CD14-positive monocyte (primary cell): ENCODE measurements around the gene HOXA5. TPM values are rescaled to one million over a fixed set of nuclear protein-coding genes. Genes with fewer than 3 reads are reported as not detected.

ENCODE experiments used
- DNase-seq, 3 donors: peaks; one replicate each; pipeline ENCODE4 v3.0.0-alpha.2; 2011 to 2022
- H2AFZ ChIP-seq: 2 replicates; pipeline ENCODE4 v1.6.0; 2012; ENCODE audit warnings: mild to moderate bottlenecking, low read depth, low read length, inconsistent platforms; ENCODE audit not compliant: insufficient read depth, poor library complexity, severe bottlenecking
- H3K27ac ChIP-seq, 2 donors: 1 replicate in 1 of 2; 2 replicates in 1 of 2; pipeline ENCODE4 v1.5.1; 2012 to 2013; ENCODE audit warnings: low read length in 2 of 2, control low read depth in 1 of 2, inconsistent platforms in 1 of 2, low read depth in 1 of 2, mild to moderate bottlenecking in 1 of 2
- H3K27me3 ChIP-seq, 2 donors: one replicate each; pipeline versions ENCODE4 v1.6.0 to v1.6.1; 2011 to 2013; ENCODE audit warnings: low read length in 2 of 2; ENCODE audit not compliant: control insufficient read depth in 2 of 2, insufficient read depth in 2 of 2
- H3K36me3 ChIP-seq, 2 donors: replicated peaks in 1 of 2; 1 replicate in 1 of 2; 2 replicates in 1 of 2; pipeline versions ENCODE4 v1.5.1 to v1.6.1; 2012 to 2013; ENCODE audit warnings: low read length in 2 of 2, control low read depth in 1 of 2, inconsistent platforms in 1 of 2, mild to moderate bottlenecking in 1 of 2; ENCODE audit not compliant: insufficient read depth in 2 of 2, control insufficient read depth in 1 of 2
- H3K4me1 ChIP-seq, 2 donors: 1 replicate in 1 of 2; 2 replicates in 1 of 2; pipeline versions ENCODE4 v1.5.1 to v1.6.1; 2012 to 2013; ENCODE audit warnings: low read length in 2 of 2, control low read depth in 1 of 2, inconsistent platforms in 1 of 2, mild to moderate bottlenecking in 1 of 2, moderate library complexity in 1 of 2; ENCODE audit not compliant: insufficient read depth in 2 of 2, control insufficient read depth in 1 of 2
- H3K4me2 ChIP-seq: replicated peaks from 2 replicates; pipeline ENCODE3; 2012; ENCODE audit warnings: low read length, moderate library complexity, mild to moderate bottlenecking; ENCODE audit not compliant: poor library complexity, severe bottlenecking; ENCODE audit errors: extremely low read depth
- H3K4me3 ChIP-seq, 3 experiments: fragments of 200-600 bp in 1 of 3; sonication (generic) in 1 of 3; replicated peaks in 1 of 3; 1 replicate in 2 of 3; 2 replicates in 1 of 3; pipeline ENCODE4 v1.5.1; 2011 to 2013; ENCODE audit warnings: low read length in 3 of 3, mild to moderate bottlenecking in 3 of 3, control low read depth in 2 of 3, low read depth in 2 of 3, inconsistent platforms in 1 of 3, moderate library complexity in 1 of 3
- H3K79me2 ChIP-seq: 2 replicates; pipeline ENCODE4 v1.6.0; 2012; ENCODE audit warnings: mild to moderate bottlenecking, control low read depth, inconsistent platforms, low read length, moderate library complexity; ENCODE audit not compliant: insufficient read depth
- H3K9ac ChIP-seq: 2 replicates; pipeline ENCODE4 v1.6.0; 2017; ENCODE audit warnings: low read length, mild to moderate bottlenecking; ENCODE audit not compliant: insufficient read depth, poor library complexity, severe bottlenecking
- H3K9me3 ChIP-seq, 2 donors: replicated peaks in 1 of 2; 1 replicate in 1 of 2; 2 replicates in 1 of 2; pipeline versions ENCODE4 v1.5.1 to v1.6.1; 2012 to 2013; ENCODE audit warnings: low read length in 2 of 2, control low read depth in 1 of 2; ENCODE audit not compliant: control insufficient read depth in 1 of 2, insufficient read depth in 1 of 2
- H4K20me1 ChIP-seq: 2 replicates; pipeline ENCODE4 v1.6.0; 2012; ENCODE audit warnings: mild to moderate bottlenecking, low read length, control low read depth, moderate library complexity; ENCODE audit not compliant: insufficient read depth
- H3K27ac Mint-ChIP-seq, 7 donors: one replicate each; pipeline ENCODE4 v1.8.0; 2020; ENCODE audit warnings: mild to moderate bottlenecking in 7 of 7, mixed read lengths in 7 of 7, moderate library complexity in 6 of 7, inconsistent platforms in 2 of 7
- H3K27me3 Mint-ChIP-seq, 3 donors: one replicate each; pipeline ENCODE4 v1.8.0; 2021 to 2022; ENCODE audit warnings: low read depth in 3 of 3, mild to moderate bottlenecking in 3 of 3, mixed read lengths in 3 of 3, moderate library complexity in 3 of 3, inconsistent platforms in 1 of 3
- H3K36me3 Mint-ChIP-seq, 2 donors: one replicate each; pipeline ENCODE4 v1.8.0; 2020; ENCODE audit warnings: mixed read lengths in 2 of 2, inconsistent platforms in 1 of 2, mild to moderate bottlenecking in 1 of 2
- H3K4me1 Mint-ChIP-seq: one replicate; pipeline ENCODE4 v1.8.0; 2020; ENCODE audit warnings: mild to moderate bottlenecking, mixed read lengths
- H3K4me3 Mint-ChIP-seq, 2 donors: one replicate each; pipeline ENCODE4 v1.8.0; 2020; ENCODE audit warnings: mild to moderate bottlenecking in 2 of 2, mixed read lengths in 2 of 2, moderate library complexity in 1 of 2
- H3K9me3 Mint-ChIP-seq, 7 donors: one replicate each; pipeline ENCODE4 v1.8.0; 2020 to 2022; ENCODE audit warnings: mixed read lengths in 7 of 7, mild to moderate bottlenecking in 6 of 7, moderate library complexity in 6 of 7, inconsistent platforms in 2 of 7
- CTCF ChIP-seq: fragments of 200-600 bp; IDR thresholded peaks from one replicate; pipeline ENCODE4 v1.8.0; 2022; ENCODE audit warnings: antibody characterized with exemption, mild to moderate bottlenecking
- WGBS: methylation state at CpG from one replicate; pipeline ENCODE4 v1.1.5; 2013; ENCODE audit warnings: missing lambda C conversion rate; ENCODE audit not compliant: insufficient coverage; 5-methylcytosine and 5-hydroxymethylcytosine counted together
- intact Hi-C, 2 donors: fragments of 100-400 bp; cut with micrococcal nuclease; formaldehyde crosslinking; loops; one replicate each; pipeline versions ENCODE4 v1.15.0 to v1.15.1; 2023
- polyA plus RNA-seq, 3 donors: library from polyadenylated mRNA; depleted of rRNA in 1 of 3; unstranded in 2 of 3; stranded (reverse) in 1 of 3; fragments of 300-500 nt in 2 of 3; fragments of >200 nt in 1 of 3; fragmentation: Illumina TruSeq in 2 of 3; gene quantifications; 1 replicate in 2 of 3; 2 replicates in 1 of 3; pipeline ENCODE4 v1.2.3, GENCODE V29; 2012 to 2021

HOXA5 gene
- polyA plus RNA-seq, 3 donors, result 0.85 to 3.0 (median 1.8) TPM

GRCh38 chr7:27128034-27128433, 15.4 kb downstream of the HOXA5 start:
- Histone ChIP-seq H3K4me1 (peaks cover 0 to 7% of the 10 kb centered on the region in 2 donors), H3K36me3 (no peaks in the 10 kb centered on the region), H3K4me3 (no peak overlapping the region), H3K79me2 (no peaks in the 10 kb centered on the region), H3K4me2 (no peak overlapping the region), H3K9ac (no peak overlapping the region), H3K9me3 (no peaks in the 10 kb centered on the region), H3K27ac (no peak overlapping the region), H3K27me3 (no peaks in the 10 kb centered on the region), H4K20me1 (no peaks in the 10 kb centered on the region), H2AFZ (no peak overlapping the region)
- Mint-ChIP-seq H3K9me3 (peaks cover 0 to 6% (median 0%) of the 10 kb centered on the region in 7 donors), H3K36me3 (peaks cover 0 to 2% of the 10 kb centered on the region in 2 donors), H3K4me1 (peaks cover 8% of the 10 kb centered on the region), H3K4me3 (no peak overlapping the region), H3K27me3 (peaks cover 3 to 10% (median 4%) of the 10 kb centered on the region in 3 donors), H3K27ac (no peak overlapping the region)
- DNase-seq, result no peak
- intact Hi-C loops, result no loop called here
- no peak for TF ChIP-seq CTCF
- WGBS, result 83% methylated on average over 1 of the region's 2 CpGs

- Histone ChIP-seq H3K36me3 (no peaks in the 10 kb centered on the region), H2AFZ (no peak overlapping the region), H3K4me1 (peaks cover 0 to 7% of the 10 kb centered on the region in 2 donors), H3K9me3 (no peaks in the 10 kb centered on the region), H3K4me3 (no peak overlapping the region), H3K27me3 (no peaks in the 10 kb centered on the region), H3K4me2 (no peak overlapping the region), H3K79me2 (no peaks in the 10 kb centered on the region), H3K27ac (no peak overlapping the region), H3K9ac (no peak overlapping the region), H4K20me1 (no peaks in the 10 kb centered on the region)
- no peak for TF ChIP-seq CTCF
- H3K36me3 Mint-ChIP-seq, result peaks cover 0 to 2% of the 10 kb centered on the region in 2 donors
- peaks cover 0 to 6% (median 3%) of the 10 kb centered on the region in 7 donors for H3K9me3 Mint-ChIP-seq
- no CpG with 5 or more reads among the region's 3 CpGs for WGBS
- peaks cover 3 to 10% (median 4%) of the 10 kb centered on the region in 3 donors for H3K27me3 Mint-ChIP-seq
- intact Hi-C loops, result no loop called here
- H3K27ac Mint-ChIP-seq, result no peak overlapping the region
- DNase-seq, result no peak
- H3K4me3 Mint-ChIP-seq, result no peak overlapping the region
- peaks cover 12% of the 10 kb centered on the region for H3K4me1 Mint-ChIP-seq
Measured at GRCh38 chr7:27126596-27127327, 16.7 kb downstream of the HOXA5 start.
